PC-9 (cell line): ENCODE data around the gene DENND1A.

ENCODE experiments used
- CTCF ChIP-seq: fragments of 200-600 bp; sonication (generic); conservative IDR thresholded peaks from 2 replicates; pipeline ENCODE4 v1.6.1; 2017; ENCODE audit warnings: mixed run types, antibody characterized with exemption, mild to moderate bottlenecking, moderate library complexity
- EZH2 ChIP-seq: fragments of 200-600 bp; sonication (generic); IDR thresholded peaks from 2 replicates; pipeline ENCODE4 v1.8.0; 2017; ENCODE audit warnings: antibody characterized with exemption, low read depth

DNA sequence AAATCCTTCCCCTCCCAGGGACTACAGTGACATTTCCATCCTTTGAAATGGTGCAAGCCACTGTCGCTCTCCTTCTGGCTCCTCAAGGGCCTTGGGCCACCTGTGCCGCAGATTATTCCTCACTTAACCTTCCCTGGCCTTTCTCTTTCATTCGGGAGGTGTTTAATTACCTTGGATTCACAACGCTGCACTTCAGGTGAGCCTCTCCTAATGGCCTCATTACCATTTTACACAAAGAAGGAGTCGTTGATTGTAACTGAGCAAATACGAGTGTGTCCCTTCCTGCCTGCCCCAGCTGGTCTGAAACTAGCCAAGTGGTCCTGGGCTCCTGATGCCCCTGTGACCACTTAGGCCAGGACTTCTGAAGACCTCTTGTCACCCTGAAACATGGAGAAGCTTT lies 368.9 kb downstream of the DENND1A start:
- TF ChIP-seq EZH2, result no peak
- TF ChIP-seq CTCF, result no peak
